GM13977 (cell line): Measurements from ENCODE around the gene LRRC41.

Experiments
- DNase-seq: peaks from one replicate; pipeline ENCODE4 v3.0.0; 2012; ENCODE audit warnings: low spot score
- in situ Hi-C: fragments of 300-500 bp; cut with MboI; formaldehyde crosslinking; loops from one replicate; pipeline ENCODE4 v1.12.0; 2022; ENCODE audit warnings: low sequenced_read_pairs, low pct_unique_long_range_greater_than_20kb, mixed read lengths, inconsistent platforms; ENCODE audit not compliant: unreplicated experiment
- TF ChIP-seq, protein P1 (sequence below): IDR thresholded peaks from 2 replicates; pipeline ENCODE4 v1.5.1; 2012; ENCODE audit warnings: mild to moderate bottlenecking, control low read depth; ENCODE audit not compliant: insufficient read depth; ENCODE audit errors: extremely low read depth, missing control alignments

Gene LRRC41, protein sequence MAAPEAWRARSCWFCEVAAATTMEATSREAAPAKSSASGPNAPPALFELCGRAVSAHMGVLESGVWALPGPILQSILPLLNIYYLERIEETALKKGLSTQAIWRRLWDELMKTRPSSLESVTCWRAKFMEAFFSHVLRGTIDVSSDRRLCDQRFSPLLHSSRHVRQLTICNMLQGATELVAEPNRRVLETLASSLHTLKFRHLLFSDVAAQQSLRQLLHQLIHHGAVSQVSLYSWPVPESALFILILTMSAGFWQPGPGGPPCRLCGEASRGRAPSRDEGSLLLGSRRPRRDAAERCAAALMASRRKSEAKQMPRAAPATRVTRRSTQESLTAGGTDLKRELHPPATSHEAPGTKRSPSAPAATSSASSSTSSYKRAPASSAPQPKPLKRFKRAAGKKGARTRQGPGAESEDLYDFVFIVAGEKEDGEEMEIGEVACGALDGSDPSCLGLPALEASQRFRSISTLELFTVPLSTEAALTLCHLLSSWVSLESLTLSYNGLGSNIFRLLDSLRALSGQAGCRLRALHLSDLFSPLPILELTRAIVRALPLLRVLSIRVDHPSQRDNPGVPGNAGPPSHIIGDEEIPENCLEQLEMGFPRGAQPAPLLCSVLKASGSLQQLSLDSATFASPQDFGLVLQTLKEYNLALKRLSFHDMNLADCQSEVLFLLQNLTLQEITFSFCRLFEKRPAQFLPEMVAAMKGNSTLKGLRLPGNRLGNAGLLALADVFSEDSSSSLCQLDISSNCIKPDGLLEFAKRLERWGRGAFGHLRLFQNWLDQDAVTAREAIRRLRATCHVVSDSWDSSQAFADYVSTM

DNA sequence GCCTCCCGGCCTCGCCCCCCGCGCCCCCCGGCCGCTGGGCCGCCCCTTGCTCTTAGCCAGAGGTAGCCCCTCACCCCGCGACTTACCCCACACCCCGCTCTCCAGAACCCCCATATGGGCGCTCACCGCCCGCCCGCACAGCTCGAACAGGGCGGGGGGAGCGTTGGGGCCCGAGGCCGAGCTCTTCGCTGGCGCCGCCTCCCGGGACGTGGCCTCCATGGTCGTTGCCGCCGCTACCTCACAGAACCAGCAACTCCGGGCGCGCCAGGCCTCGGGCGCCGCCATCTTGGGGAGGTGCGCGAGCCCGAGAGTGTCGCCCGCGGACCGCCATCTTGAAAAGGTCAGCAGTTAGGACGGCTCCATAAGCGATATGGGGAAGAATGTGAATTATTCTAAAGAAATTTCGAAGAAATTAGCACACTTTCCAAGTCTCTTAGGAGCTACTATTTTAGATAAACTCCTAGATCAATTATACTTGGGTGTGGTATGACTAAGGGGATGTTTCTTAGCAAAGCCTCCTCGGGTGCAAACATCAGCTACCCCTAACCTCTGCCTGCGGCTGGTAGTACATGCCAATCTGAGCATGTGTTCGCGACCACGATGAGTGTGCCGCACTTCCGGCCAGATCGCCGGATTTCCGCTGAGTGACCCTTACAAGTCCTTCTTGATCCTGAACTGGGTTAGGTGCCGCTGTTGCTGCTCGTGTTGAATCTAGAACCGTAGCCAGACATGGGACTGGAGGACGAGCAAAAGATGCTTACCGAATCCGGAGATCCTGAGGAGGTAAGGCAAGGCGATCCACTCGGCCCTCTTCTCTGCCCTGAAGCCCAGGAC is at the start of gene LRRC41, which contains the start of gene UQCRH:
LRRC41 (minus strand) TSS at position 579 of the 834 bp plus-strand sequence; CDS start at position 285, 294 bp downstream.
UQCRH (plus strand) TSS at position 661 of the 834 bp plus-strand sequence; CDS start at position 730, 69 bp downstream.
- TF ChIP-seq, protein P1, sequence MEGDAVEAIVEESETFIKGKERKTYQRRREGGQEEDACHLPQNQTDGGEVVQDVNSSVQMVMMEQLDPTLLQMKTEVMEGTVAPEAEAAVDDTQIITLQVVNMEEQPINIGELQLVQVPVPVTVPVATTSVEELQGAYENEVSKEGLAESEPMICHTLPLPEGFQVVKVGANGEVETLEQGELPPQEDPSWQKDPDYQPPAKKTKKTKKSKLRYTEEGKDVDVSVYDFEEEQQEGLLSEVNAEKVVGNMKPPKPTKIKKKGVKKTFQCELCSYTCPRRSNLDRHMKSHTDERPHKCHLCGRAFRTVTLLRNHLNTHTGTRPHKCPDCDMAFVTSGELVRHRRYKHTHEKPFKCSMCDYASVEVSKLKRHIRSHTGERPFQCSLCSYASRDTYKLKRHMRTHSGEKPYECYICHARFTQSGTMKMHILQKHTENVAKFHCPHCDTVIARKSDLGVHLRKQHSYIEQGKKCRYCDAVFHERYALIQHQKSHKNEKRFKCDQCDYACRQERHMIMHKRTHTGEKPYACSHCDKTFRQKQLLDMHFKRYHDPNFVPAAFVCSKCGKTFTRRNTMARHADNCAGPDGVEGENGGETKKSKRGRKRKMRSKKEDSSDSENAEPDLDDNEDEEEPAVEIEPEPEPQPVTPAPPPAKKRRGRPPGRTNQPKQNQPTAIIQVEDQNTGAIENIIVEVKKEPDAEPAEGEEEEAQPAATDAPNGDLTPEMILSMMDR: peak; percentile 25
- DNase-seq: peak; percentile 94
- in situ Hi-C loops: no loop called here

DNA sequence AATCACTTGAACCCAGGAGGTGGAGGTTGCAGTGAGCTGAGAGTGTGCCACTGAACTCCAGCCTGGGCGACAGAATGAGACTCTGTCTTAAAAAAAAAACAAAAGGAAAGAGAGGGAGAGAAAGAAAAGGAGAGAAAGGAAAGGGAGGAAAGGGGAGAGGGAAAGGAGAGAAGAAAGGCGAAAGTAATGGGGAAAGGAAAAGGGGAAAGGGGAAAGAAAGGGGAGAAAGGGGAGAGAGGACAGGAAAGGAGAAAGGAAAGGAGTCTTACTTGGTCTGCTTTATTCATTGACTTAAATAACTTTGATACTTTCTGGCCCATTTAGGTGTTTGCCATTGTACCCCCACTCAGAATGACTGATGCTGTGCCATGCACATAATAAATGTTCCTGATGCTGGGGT is 48.9 kb upstream of the LRRC41 start:
- in situ Hi-C loops: no loop called here
- no peak for DNase-seq
- TF ChIP-seq, protein P1: no peak

DNA sequence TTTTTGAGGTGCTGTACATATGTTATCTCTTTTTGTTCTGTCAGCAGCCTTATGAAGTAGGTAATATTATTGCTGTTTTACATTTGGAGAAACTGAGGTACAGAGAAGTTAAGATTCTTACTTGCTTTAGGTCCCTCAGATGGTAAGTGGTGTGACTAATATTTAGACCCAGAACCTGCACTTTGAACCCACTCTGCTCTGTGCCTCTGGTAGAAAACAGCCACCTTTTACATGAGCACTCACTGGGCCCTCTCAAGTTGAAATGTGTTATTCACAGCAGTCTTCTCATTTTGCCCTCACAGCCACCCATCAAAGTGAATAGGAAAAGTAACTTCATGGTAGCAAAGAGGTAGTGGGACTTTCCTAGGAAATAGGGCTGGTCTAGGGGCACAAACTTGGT is 41.9 kb upstream of the LRRC41 start:
- no peak for DNase-seq
- TF ChIP-seq, protein P1: no peak
- in situ Hi-C loops: loop anchor here (10.0 kb wide), 1 partner anchor 50 kb away; no protein-coding TSS in a partner anchor

DNA sequence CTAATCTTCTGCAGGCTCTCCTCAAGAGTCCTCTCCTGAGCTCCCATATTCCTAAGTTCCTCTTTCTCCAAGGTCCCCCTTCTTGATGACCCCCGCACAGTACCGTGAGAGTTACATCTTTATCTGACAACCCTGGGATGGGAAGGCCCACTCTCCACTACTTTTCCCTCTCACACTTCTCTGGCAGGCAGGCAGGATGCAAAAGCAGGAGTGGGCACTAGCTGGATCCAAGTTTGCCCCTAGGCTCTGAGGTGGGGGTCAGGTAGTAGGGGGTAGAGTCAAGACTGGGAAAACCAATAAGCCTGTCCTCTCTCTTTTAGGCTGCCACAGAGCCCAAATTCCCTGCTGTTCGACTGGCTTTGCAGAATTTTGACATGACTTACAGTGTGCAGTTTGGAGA is 41.1 kb upstream of the LRRC41 start:
- DNase-seq: no peak
- in situ Hi-C loops: loop anchor here (10.0 kb wide), 1 partner anchor 50 kb away; no protein-coding TSS in a partner anchor
- TF ChIP-seq, protein P1: no peak

DNA sequence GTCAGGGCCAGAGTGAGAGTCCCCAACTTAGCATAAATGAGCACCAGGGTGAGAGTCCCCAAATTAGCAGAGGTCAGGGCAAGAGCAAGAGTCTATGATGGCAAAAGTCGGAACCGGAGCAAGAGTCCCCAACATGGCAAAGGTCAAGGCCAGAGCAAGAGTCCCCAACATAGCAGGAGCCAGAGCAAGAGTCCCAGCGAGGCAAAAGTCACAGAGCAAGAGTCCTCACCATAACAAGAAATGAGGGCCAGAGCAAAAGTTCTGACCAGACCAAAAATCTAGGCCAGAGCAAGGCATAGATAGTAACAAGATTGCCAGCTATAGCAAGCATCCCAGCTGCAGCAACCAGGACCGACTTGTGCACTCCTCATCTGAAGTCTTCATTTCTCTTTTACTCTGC is 40.3 kb upstream of the LRRC41 start:
- no peak for DNase-seq
- TF ChIP-seq, protein P1: no peak
- in situ Hi-C loops: loop anchor here (10.0 kb wide), 1 partner anchor 49 kb away; no protein-coding TSS in a partner anchor

DNA sequence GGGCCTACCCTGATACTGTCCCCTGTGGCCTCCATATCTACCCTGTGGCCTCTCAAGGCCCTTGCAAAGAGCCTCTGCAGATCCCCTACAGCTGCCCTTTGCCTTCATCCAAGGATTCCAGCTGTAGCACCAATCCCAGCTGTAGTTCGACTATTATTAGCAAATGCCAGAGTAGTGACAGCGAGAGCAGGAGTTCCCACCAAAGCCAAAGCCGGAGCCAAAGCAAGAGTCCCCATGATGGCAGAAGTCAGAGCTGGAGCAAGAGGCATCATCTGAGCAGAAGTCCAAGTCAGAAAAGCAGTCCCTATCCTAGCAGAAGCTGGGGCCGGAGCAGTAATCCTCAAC is 39.9 kb upstream of the LRRC41 start:
- DNase-seq: no peak
- in situ Hi-C loops: loop anchor here (10.0 kb wide), 1 partner anchor 49 kb away; no protein-coding TSS in a partner anchor
- TF ChIP-seq, protein P1: no peak
